Breast epithelium (tissue), 3 donors: Measurements from ENCODE around the gene COL28A1.

ENCODE experiments used
- POLR2A ChIP-seq: fragments of 450-650 bp; IDR thresholded peaks from one replicate; pipeline ENCODE4 v1.6.1; 2016; ENCODE audit warnings: antibody characterized with exemption, mild to moderate bottlenecking, moderate library complexity
- POLR2AphosphoS5 ChIP-seq, 3 donors: sonication (generic); formaldehyde crosslinking; IDR thresholded peaks; one replicate each; pipeline ENCODE4 v1.6.1; 2017; ENCODE audit warnings: antibody characterized with exemption in 3 of 3
- TF ChIP-seq, protein P1 (sequence below), 3 donors: fragments of 450-650 bp; IDR thresholded peaks; one replicate each; pipeline ENCODE4 v1.5.1; 2016 to 2017; ENCODE audit warnings: antibody characterized with exemption in 3 of 3, mild to moderate bottlenecking in 3 of 3, moderate library complexity in 3 of 3

DNA sequence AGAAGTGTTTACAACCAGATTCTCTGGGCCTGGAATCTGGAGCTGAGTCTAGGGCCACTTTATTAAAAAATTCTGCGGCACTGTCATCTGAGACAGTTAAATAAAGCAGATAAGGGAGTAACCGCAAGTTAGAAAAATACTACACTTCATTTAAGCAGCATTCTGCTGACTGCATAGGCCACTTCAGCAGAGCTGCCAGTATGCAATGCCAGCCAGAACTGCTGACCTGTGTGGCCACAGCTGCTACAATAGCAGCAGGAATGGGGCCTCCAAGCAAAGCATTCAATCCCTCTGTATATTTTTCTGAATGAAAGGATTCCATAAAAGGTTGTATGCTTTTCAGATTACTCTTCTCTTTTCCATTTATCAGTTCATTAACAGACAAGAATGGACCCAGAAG is 136.0 kb downstream of the COL28A1 start:
- TF ChIP-seq POLR2A (no peak), POLR2AphosphoS5 (IDR thresholded peaks at IDR 0.05) (no peak)
- TF ChIP-seq, protein P1, sequence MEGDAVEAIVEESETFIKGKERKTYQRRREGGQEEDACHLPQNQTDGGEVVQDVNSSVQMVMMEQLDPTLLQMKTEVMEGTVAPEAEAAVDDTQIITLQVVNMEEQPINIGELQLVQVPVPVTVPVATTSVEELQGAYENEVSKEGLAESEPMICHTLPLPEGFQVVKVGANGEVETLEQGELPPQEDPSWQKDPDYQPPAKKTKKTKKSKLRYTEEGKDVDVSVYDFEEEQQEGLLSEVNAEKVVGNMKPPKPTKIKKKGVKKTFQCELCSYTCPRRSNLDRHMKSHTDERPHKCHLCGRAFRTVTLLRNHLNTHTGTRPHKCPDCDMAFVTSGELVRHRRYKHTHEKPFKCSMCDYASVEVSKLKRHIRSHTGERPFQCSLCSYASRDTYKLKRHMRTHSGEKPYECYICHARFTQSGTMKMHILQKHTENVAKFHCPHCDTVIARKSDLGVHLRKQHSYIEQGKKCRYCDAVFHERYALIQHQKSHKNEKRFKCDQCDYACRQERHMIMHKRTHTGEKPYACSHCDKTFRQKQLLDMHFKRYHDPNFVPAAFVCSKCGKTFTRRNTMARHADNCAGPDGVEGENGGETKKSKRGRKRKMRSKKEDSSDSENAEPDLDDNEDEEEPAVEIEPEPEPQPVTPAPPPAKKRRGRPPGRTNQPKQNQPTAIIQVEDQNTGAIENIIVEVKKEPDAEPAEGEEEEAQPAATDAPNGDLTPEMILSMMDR (IDR thresholded peaks at IDR 0.05) = no peak
